GM20000 (cell line): Measurements from ENCODE around the gene TEKT1.
A peak's percentile ranks its signal among the peaks of the same experiment; 100 is the strongest.
"Not testable (repeated sequence)": the region's sequence is repeated elsewhere in the genome, so short reads cannot be mapped to it uniquely, and the experiment has no call there.

Experiments used
- DNase-seq: peaks from one replicate; pipeline ENCODE4 v3.0.0; 2012; ENCODE audit warnings: low spot score
- TF ChIP-seq, protein P1 (sequence below): IDR thresholded peaks from 2 replicates; pipeline ENCODE4 v1.5.1; 2012; ENCODE audit warnings: mild to moderate bottlenecking, control low read depth; ENCODE audit errors: extremely low read depth, missing control alignments

TEKT1 gene

DNA sequence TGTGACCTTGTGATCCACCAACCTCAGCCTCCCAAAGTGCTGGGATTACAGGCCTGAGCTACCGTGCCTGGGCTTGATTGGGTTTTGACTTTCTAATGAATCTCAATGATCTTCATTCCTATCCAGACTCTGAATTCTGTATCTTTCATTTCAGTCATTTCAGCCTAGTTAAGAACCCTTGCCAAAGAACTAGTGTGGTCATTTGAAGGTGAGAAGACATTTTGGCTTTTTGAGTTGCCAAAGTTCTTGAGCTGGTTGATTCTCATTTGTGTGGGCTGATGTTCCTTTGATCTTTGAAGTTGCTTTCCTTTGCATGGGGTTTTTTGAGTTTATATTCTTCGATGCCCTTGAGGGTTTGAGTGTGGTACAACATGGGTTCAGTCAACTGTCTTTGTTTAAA, 30.6 kb upstream of the TEKT1 start:
- DNase-seq, result no peak
- TF ChIP-seq, protein P1, sequence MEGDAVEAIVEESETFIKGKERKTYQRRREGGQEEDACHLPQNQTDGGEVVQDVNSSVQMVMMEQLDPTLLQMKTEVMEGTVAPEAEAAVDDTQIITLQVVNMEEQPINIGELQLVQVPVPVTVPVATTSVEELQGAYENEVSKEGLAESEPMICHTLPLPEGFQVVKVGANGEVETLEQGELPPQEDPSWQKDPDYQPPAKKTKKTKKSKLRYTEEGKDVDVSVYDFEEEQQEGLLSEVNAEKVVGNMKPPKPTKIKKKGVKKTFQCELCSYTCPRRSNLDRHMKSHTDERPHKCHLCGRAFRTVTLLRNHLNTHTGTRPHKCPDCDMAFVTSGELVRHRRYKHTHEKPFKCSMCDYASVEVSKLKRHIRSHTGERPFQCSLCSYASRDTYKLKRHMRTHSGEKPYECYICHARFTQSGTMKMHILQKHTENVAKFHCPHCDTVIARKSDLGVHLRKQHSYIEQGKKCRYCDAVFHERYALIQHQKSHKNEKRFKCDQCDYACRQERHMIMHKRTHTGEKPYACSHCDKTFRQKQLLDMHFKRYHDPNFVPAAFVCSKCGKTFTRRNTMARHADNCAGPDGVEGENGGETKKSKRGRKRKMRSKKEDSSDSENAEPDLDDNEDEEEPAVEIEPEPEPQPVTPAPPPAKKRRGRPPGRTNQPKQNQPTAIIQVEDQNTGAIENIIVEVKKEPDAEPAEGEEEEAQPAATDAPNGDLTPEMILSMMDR, result no peak

DNA sequence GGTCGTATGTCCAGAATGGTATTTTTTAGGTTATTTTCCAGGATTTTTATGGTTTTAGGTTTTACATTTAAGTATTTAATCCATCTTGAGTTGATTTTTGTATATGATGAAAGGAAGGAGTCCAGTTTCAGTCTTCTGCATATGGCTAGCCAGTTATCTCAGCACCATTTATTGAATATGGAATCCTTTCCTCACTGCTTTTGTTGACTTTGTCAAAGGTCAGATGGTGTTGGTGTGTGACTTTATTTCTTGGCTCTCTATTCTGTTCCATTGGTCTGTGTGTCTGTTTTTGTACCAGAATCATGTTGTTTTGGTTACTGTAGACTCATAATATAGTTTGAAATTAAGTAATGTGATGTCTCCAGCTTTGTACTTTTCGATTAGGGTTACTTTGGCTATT, 26.4 kb upstream of the TEKT1 start:
- DNase-seq, result no peak
- TF ChIP-seq, protein P1, result no peak

DNA sequence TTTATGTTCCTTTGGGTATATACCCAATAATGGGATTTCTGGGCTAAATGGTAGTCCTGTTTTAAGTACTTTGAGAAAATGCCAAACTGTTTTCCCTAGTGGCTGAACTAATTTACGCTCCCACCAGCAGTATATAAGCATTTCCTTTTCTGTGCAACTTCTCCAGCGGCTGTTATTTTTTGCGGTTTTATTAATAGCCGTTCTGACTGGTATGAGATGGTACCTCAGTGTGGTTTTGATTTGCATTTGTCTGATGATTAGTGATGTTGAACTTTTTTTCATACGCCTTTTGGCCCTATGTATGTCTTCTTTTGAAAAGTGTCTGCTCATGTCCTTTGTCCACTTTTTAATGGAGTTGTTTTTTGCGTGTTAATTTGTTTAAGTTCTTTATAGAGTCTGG, 25.8 kb upstream of the TEKT1 start:
- DNase-seq, result no peak
- TF ChIP-seq, protein P1, result no peak

DNA sequence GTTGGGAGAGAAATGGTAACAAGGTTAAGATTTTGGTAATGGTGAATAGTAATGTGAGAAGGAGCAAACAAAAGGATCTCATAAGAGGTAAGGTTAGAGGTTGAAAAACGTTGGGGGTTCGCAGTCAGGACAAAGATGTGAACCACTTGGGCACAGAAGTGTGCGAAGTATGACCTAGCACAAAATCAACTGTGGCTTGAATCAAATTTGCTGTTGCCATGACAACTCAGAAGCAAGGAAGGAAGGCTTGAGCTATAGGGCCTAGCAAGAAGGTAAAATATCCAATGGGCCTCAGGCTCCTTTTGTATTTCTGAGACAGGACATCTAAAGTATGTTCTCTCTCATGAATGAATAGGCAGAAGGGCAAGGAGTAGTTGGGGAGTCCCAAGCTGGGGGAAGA, 24.5 kb upstream of the TEKT1 start:
- no peak for DNase-seq
- TF ChIP-seq, protein P1, result no peak

DNA sequence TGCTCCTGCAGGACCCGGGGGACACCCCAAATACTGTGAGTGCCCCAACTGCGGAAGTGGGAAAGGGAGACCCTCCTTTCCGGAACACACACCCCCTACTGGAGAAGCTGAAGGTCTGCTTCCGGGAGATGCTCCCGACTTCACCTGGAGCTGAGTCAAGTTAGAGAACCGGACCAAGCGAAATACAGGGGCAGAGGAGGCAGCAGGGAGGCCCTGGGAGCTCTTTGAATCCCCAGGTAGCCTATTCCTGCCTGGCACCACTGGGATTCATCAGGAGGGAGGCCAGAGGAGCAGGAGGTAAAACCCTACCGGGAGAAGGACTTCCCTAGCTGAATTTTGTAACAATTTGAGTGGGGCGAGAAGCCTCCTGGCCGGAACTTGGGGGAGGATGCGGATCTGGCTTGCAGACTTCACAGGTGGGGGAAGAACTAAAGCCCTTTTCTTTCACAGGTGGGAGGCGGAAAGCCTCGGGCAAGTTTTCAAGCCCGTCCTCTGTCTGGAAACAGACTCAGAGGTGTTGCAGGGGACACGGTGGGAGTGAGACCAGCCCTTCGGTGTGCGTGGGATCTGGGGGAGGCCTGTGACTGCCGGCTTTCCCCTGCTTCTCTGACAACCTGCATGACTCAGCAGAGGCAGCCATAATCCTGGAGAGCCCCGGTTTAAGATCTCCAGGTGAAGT, 22.4 kb upstream of the TEKT1 start:
- TF ChIP-seq, protein P1, result peak; percentile 13
- peak; percentile 18 for DNase-seq

DNA sequence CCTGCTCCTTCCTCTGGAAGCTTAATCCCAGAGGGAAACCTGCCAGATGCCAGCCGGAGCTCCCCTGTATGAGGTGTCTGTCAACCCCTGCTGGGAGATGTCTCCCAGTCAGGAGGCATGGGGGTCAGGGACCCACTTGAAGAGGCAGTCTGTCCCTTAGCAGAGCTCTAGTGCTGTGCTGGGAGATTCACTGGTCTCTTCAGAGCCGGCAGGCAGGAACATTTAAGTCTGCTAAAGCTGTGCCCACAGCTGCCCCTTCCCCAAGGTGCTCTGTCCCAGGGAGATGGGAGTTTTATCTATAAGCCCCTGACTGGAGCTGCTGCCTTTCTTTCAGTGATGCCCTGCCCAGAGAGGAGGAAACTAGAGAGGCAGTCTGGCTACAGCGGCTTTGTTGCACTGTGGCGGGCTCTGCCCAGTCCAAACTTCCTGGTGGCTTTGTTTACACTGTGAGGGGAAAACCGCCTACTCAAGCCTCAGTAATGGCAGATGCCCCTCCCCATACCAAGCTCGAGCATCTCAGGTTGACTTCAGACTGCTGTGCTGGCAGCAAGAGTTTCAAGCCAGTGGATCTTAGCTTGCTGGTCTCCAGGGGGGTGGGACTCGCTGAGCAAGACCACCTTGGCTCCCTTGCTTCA, 17.1 kb upstream of the TEKT1 start:
- DNase-seq, result not testable (repeated sequence)

DNA sequence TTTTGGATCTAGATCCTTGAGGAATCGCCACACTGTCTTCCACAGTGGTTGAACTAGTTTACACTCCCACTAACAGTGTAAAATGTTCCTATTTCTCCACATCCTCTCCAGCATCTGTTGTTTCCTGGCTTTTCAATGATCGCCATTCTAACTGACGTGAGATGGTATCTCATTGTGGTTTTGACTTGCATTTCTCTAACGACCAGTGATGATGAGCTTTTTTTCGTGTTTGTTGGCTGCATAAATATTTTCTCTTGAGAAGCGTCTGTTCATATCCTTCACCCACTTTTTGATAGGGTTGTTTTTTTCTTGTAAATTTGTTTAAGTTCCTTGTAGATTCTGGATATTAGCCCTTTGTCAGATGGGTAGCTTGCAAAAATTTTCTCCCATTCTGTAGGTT, 14.6 kb upstream of the TEKT1 start:
- DNase-seq, result not testable (repeated sequence)

DNA sequence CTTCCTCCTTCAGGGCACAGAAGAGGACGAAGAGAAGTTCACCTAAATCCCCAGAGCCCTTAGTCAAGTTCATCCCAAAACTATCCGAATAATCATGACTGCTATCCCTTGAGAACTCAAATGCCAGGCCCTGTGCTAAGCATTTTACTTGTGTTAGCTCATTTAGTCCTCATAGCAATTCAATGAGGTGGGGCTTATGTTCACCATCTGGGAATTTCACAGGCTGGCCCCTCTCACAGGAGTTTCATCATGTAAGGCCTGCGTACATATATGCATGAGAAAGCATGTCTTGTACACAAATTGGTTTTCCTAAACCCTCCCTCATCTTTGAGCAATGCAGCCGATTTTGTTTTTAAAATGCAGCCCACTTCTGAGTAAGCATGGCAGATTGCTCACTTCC, 12.9 kb upstream of the TEKT1 start:
- DNase-seq, result not testable (repeated sequence)

DNA sequence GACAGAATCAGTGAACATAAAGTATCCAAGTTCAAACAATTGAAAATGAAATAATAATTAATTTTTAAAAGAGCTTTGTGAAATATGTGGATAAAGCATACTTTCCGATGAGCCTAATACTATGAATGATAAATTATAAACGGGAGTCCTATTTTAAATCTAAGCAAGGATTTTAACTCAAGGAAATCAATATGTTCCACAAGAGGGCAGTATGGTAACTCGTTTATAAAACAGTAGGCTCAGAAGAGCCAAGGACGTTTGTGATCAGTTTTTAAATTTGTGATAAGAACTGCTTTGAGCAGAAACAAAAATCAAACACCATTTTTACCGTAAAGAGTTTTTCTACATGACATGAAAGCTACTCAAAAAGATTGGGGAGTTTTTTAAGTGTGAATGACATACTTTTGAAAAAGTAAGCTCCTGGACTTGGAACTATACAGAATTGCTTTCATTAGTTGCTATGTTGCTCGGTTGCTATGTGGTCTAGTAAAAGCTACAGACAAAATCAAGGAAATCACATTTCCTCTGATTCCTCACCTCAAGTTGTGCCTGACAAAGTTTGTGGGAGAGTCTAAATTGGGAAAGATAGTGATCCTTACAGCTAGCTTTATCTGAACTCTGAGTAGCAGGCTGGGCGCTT, 11.8 kb upstream of the TEKT1 start:
- TF ChIP-seq, protein P1, result no peak
- DNase-seq, result peak; percentile 32

DNA sequence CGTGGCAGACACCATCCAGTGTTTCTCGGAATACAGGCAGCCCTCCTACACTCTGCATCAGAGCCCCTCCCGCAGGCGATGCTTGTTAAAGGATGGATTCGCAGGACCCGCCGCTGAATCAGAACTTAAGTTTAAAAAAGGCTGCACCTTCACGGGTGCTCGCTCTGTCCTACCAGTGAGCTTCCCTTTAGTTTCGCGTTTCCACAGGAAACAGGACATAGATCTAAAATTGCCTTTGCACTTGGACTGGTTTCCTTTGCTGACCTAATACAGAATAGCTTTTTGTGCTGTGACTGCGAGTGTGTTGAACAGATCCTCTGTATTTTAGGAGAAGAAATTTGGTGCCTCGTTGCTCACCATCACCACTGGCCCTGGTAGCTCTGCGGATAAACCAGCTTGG, 10.2 kb upstream of the TEKT1 start:
- DNase-seq, result not testable (repeated sequence)
